ENCODE measurements around the gene MCM6.

GRCh38 chr2:135885709-135886108 lies 9.5 kb upstream of the MCM6 start:
- TF ChIP-seq CTCF (conservative IDR thresholded peaks at IDR 0.05; ENCODE audit: low read length) (no peak), EZH2phosphoT487 (IDR thresholded peaks at IDR 0.05; ENCODE audit: borderline replicate concordance) (no peak)
